ENCODE data around the gene C11orf24.

Gene C11orf24

GRCh38 chr11:68221406-68221805, 50.4 kb downstream of the C11orf24 start:
- no peak for TF ChIP-seq POLR2A (IDR thresholded peaks at IDR 0.05; ENCODE audit: low read length)
- no peak for TF ChIP-seq GATA1 (IDR thresholded peaks at IDR 0.05; ENCODE audit: low read depth, low read length)
- no peak for DNase-seq

- no peak for TF ChIP-seq POLR2A (IDR thresholded peaks at IDR 0.05; ENCODE audit: low read length)
- TF ChIP-seq GATA1 (IDR thresholded peaks at IDR 0.05; ENCODE audit: low read depth, low read length): no peak
- no peak for DNase-seq
Observed at GRCh38 chr11:68216171-68216938, 55.4 kb downstream of the C11orf24 start.

GRCh38 chr11:68215524-68216170, 56.1 kb downstream of the C11orf24 start:
- no peak for TF ChIP-seq POLR2A (IDR thresholded peaks at IDR 0.05; ENCODE audit: low read length)
- TF ChIP-seq GATA1 (IDR thresholded peaks at IDR 0.05; ENCODE audit: low read depth, low read length): no peak
- DNase-seq: no peak

GRCh38 chr11:68215087-68215445, 56.7 kb downstream of the C11orf24 start:
- no peak for TF ChIP-seq POLR2A (IDR thresholded peaks at IDR 0.05; ENCODE audit: low read length)
- TF ChIP-seq GATA1 (IDR thresholded peaks at IDR 0.05; ENCODE audit: low read depth, low read length): no peak
- DNase-seq: no peak

GRCh38 chr11:68214173-68215086, 57.3 kb downstream of the C11orf24 start:
- TF ChIP-seq POLR2A (IDR thresholded peaks at IDR 0.05; ENCODE audit: low read length) (peak; percentile 62), GATA1 (IDR thresholded peaks at IDR 0.05; ENCODE audit: low read depth, low read length) (no peak)
- DNase-seq: no peak

GRCh38 chr11:68213555-68214172, 58.1 kb downstream of the C11orf24 start:
- peak; percentile 97 to 98 for DNase-seq
- TF ChIP-seq POLR2A (IDR thresholded peaks at IDR 0.05; ENCODE audit: low read length): peak; percentile 88
- no peak for TF ChIP-seq GATA1 (IDR thresholded peaks at IDR 0.05; ENCODE audit: low read depth, low read length)

GRCh38 chr11:68213135-68213515, 58.6 kb downstream of the C11orf24 start, which contains the start of gene KMT5B:
Gene KMT5B, minus strand, starts transcription at chr11:68213296. Its CDS starts 23,220 bp downstream, at chr11:68190076.
- peak in 1 of 2 experiments; percentile 90 for DNase-seq
- no peak for TF ChIP-seq POLR2A (IDR thresholded peaks at IDR 0.05; ENCODE audit: low read length)
- TF ChIP-seq GATA1 (IDR thresholded peaks at IDR 0.05; ENCODE audit: low read depth, low read length): no peak

GRCh38 chr11:68212421-68213134, 59.2 kb downstream of the C11orf24 start:
- TF ChIP-seq POLR2A (IDR thresholded peaks at IDR 0.05; ENCODE audit: low read length) (peak; percentile 39), GATA1 (IDR thresholded peaks at IDR 0.05; ENCODE audit: low read depth, low read length) (no peak)

GRCh38 chr11:68211546-68211945, 60.2 kb downstream of the C11orf24 start:
- TF ChIP-seq GATA1 (IDR thresholded peaks at IDR 0.05; ENCODE audit: low read depth, low read length) (no peak), POLR2A (IDR thresholded peaks at IDR 0.05; ENCODE audit: low read length) (no peak)

More at GRCh38 chr11:68212421-68213134, 59.2 kb downstream of the C11orf24 start:
- DNase-seq: peak; percentile 90 to 93

More at GRCh38 chr11:68211546-68211945, 60.2 kb downstream of the C11orf24 start:
- no peak for DNase-seq
